ENCODE results near the gene AICDA.
A peak's percentile ranks its signal among the peaks of the same experiment; 100 is the strongest.
"Not testable (repeated sequence)": the region's sequence is repeated elsewhere in the genome, so short reads cannot be mapped to it uniquely, and the experiment has no call there.

AICDA gene

GRCh38 chr12:8622646-8623045 lies 10.0 kb upstream of the AICDA start:
- in situ Hi-C loops (cut with MboI; ENCODE audit: low pct_unique_long_range_greater_than_20kb, low sequenced_read_pairs, unreplicated experiment), result no loop called here
- no peak for TF ChIP-seq CTCF (IDR thresholded peaks at IDR 0.05; ENCODE audit: extremely low read depth, insufficient read depth, missing control alignments)
- DNase-seq (ENCODE audit: low spot score), result no peak

- TF ChIP-seq CTCF (IDR thresholded peaks at IDR 0.05; ENCODE audit: extremely low read depth, insufficient read depth, missing control alignments), result no peak
- in situ Hi-C loops (cut with MboI; ENCODE audit: low pct_unique_long_range_greater_than_20kb, low sequenced_read_pairs, unreplicated experiment), result no loop called here
- DNase-seq (ENCODE audit: low spot score), result no peak
These were observed 2.5 kb upstream of the AICDA start for GRCh38 chr12:8615206-8615605.

- in situ Hi-C loops (cut with MboI; ENCODE audit: low pct_unique_long_range_greater_than_20kb, low sequenced_read_pairs, unreplicated experiment); DNase-seq (ENCODE audit: low spot score): not testable (repeated sequence)
These were observed 1.2 kb upstream of the AICDA start for GRCh38 chr12:8613881-8614280.

GRCh38 chr12:8609061-8609570 lies 3.5 kb downstream of the AICDA start:
- TF ChIP-seq CTCF (IDR thresholded peaks at IDR 0.05; ENCODE audit: extremely low read depth, insufficient read depth, missing control alignments), result peak; percentile 69
- in situ Hi-C loops (cut with MboI; ENCODE audit: low pct_unique_long_range_greater_than_20kb, low sequenced_read_pairs, unreplicated experiment), result no loop called here
- peak; percentile 54 for DNase-seq (ENCODE audit: low spot score)

GRCh38 chr12:8606890-8607289 lies 5.8 kb downstream of the AICDA start:
- no peak for DNase-seq (ENCODE audit: low spot score)
- in situ Hi-C loops (cut with MboI; ENCODE audit: low pct_unique_long_range_greater_than_20kb, low sequenced_read_pairs, unreplicated experiment), result no loop called here
- TF ChIP-seq CTCF (IDR thresholded peaks at IDR 0.05; ENCODE audit: extremely low read depth, insufficient read depth, missing control alignments), result no peak

GRCh38 chr12:8605057-8605456 lies 7.6 kb downstream of the AICDA start:
- in situ Hi-C loops (cut with MboI; ENCODE audit: low pct_unique_long_range_greater_than_20kb, low sequenced_read_pairs, unreplicated experiment), result no loop called here
- no peak for TF ChIP-seq CTCF (IDR thresholded peaks at IDR 0.05; ENCODE audit: extremely low read depth, insufficient read depth, missing control alignments)
- no peak for DNase-seq (ENCODE audit: low spot score)

GRCh38 chr12:8603856-8604255 lies 8.8 kb downstream of the AICDA start:
- in situ Hi-C loops (cut with MboI; ENCODE audit: low pct_unique_long_range_greater_than_20kb, low sequenced_read_pairs, unreplicated experiment), result no loop called here
- no peak for DNase-seq (ENCODE audit: low spot score)
- no peak for TF ChIP-seq CTCF (IDR thresholded peaks at IDR 0.05; ENCODE audit: extremely low read depth, insufficient read depth, missing control alignments)
